Activated gamma-delta T cell treated with anti-CD3 and anti-CD28 coated beads, Interleukin-2, amount 50 U/mL, for 16 hours (primary cell): ENCODE measurements around the gene PPIL1.

Source experiments
- DNase-seq: peaks from one replicate; pipeline ENCODE4 v3.0.0-alpha.2; 2020; ENCODE audit warnings: low read depth

PPIL1 gene

GRCh38 chr6:36855750-36856149, 18.9 kb downstream of the PPIL1 start:
- no peak for DNase-seq

- DNase-seq: no peak
Observed at GRCh38 chr6:36853325-36853724, 21.3 kb downstream of the PPIL1 start.

GRCh38 chr6:36852481-36853147, 22.0 kb downstream of the PPIL1 start:
- DNase-seq: no peak

- DNase-seq: no peak
Observed at GRCh38 chr6:36851626-36852025, 23.0 kb downstream of the PPIL1 start.

GRCh38 chr6:36851149-36851614, 23.4 kb downstream of the PPIL1 start:
- no peak for DNase-seq

GRCh38 chr6:36850021-36850420, 24.6 kb downstream of the PPIL1 start:
- no peak for DNase-seq

GRCh38 chr6:36848658-36849441, 25.8 kb downstream of the PPIL1 start:
- no peak for DNase-seq

GRCh38 chr6:36847991-36848390, 26.6 kb downstream of the PPIL1 start:
- no peak for DNase-seq

- no peak for DNase-seq
Observed at GRCh38 chr6:36847152-36847551, 27.5 kb downstream of the PPIL1 start.

- DNase-seq: no peak
Observed at GRCh38 chr6:36845233-36845632, 29.4 kb downstream of the PPIL1 start.

GRCh38 chr6:36844232-36845170, 30.1 kb downstream of the PPIL1 start:
- no peak for DNase-seq

GRCh38 chr6:36843170-36843569, 31.4 kb downstream of the PPIL1 start:
- no peak for DNase-seq

- DNase-seq: no peak
Observed at GRCh38 chr6:36841756-36842155, 32.8 kb downstream of the PPIL1 start.

- DNase-seq: no peak
Observed at GRCh38 chr6:36840432-36841403, 33.9 kb downstream of the PPIL1 start.

- DNase-seq: no peak
Observed at GRCh38 chr6:36839749-36840431, 34.7 kb downstream of the PPIL1 start.

- DNase-seq: no peak
Observed at GRCh38 chr6:36838896-36839748, 35.5 kb downstream of the PPIL1 start, which contains the start of gene CPNE5. Gene CPNE5, minus strand, starts transcription at chr6:36839444. Its CDS starts 67 bp downstream, at chr6:36839377.

- DNase-seq: no peak
Observed at GRCh38 chr6:36837686-36838085, 36.9 kb downstream of the PPIL1 start.

- DNase-seq: no peak
Observed at GRCh38 chr6:36837022-36837339, 37.6 kb downstream of the PPIL1 start.

- no peak for DNase-seq
Observed at GRCh38 chr6:36836111-36837021, 38.2 kb downstream of the PPIL1 start.
